HEK293 (cell line): ENCODE data around the gene SLC45A2.

Experiments used
- CTCF ChIA-PET: fragments of 350-600 bp; formaldehyde crosslinking; extraction: SDS; loops from one replicate; lab custom pipeline; 2021; ENCODE audit warnings: antibody characterized with exemption; lab: Yijun Ruan, JAX
- POLR2A ChIA-PET: fragments of 300-600 bp; formaldehyde crosslinking; extraction: SDS; loops from one replicate; lab custom pipeline; 2020; ENCODE audit warnings: antibody characterized with exemption, inconsistent platforms; lab: Yijun Ruan, JAX
- H3K27ac ChIP-seq: fragments of 200-500 bp; sonication (Bioruptor generic); 2 replicates; pipeline ENCODE4 v1.5.1; 2014; ENCODE audit warnings: low read depth, low read length, control low read depth, inconsistent platforms; ENCODE audit errors: extremely low read depth
- H3K36me3 ChIP-seq, 2 experiments: fragments of 200-500 bp in 1 of 2; sonication (Bioruptor generic) in 1 of 2; 1 replicate in 1 of 2; 2 replicates in 1 of 2; pipeline ENCODE4 v1.5.1; 2014 to 2017; ENCODE audit warnings: inconsistent platforms in 2 of 2, low read length in 2 of 2; ENCODE audit not compliant: control insufficient read depth in 2 of 2, insufficient read depth in 1 of 2
- H3K4me1 ChIP-seq: fragments of 200-500 bp; sonication (Bioruptor generic); 2 replicates; pipeline ENCODE4 v1.5.1; 2014; ENCODE audit warnings: mild to moderate bottlenecking, low read length, inconsistent platforms; ENCODE audit not compliant: control insufficient read depth, insufficient read depth
- H3K4me3 ChIP-seq: 2 replicates; pipeline ENCODE4 v1.5.1; 2011; ENCODE audit warnings: low read depth, mild to moderate bottlenecking, control low read depth, low read length, moderate library complexity
- H3K9me3 ChIP-seq: fragments of 200-500 bp; sonication (Bioruptor generic); 2 replicates; pipeline ENCODE4 v1.5.1; 2014; ENCODE audit warnings: low read depth, low read length, inconsistent platforms; ENCODE audit not compliant: control insufficient read depth, insufficient read depth
- GLIS1 ChIP-seq: fragments of 450-650 bp; formaldehyde crosslinking; IDR thresholded peaks from 2 replicates; pipeline ENCODE4 v1.5.1; 2016; ENCODE audit warnings: missing biosample characterization, missing genetic modification characterization
- HOXA7 ChIP-seq: sonication (generic); formaldehyde crosslinking; IDR thresholded peaks from 2 replicates; pipeline ENCODE4 v1.8.1; 2022; ENCODE audit warnings: missing genetic modification reagents, borderline replicate concordance
- MYNN ChIP-seq: fragments of 450-650 bp; formaldehyde crosslinking; IDR thresholded peaks from 2 replicates; pipeline ENCODE4 v1.5.1; 2016; ENCODE audit warnings: missing biosample characterization, missing genetic modification characterization, borderline replicate concordance
- OSR2 ChIP-seq: fragments of 450-650 bp; formaldehyde crosslinking; IDR thresholded peaks from 2 replicates; pipeline ENCODE4 v1.5.1; 2016; ENCODE audit warnings: missing biosample characterization, missing genetic modification characterization
- PBX3 ChIP-seq: sonication (generic); formaldehyde crosslinking; IDR thresholded peaks from 2 replicates; pipeline ENCODE4 v1.8.1; 2022; ENCODE audit warnings: mild to moderate bottlenecking, moderate library complexity, missing genetic modification reagents
- SCRT2 ChIP-seq: fragments of 450-650 bp; formaldehyde crosslinking; IDR thresholded peaks from 2 replicates; pipeline ENCODE4 v1.5.1; 2016; ENCODE audit warnings: missing biosample characterization, missing genetic modification characterization
- TRIM28 ChIP-seq: IDR thresholded peaks from 2 replicates; pipeline ENCODE4 v1.6.1; 2011; ENCODE audit warnings: low read length, control low read depth, borderline replicate concordance
- ZBTB1 ChIP-seq: fragments of 450-650 bp; formaldehyde crosslinking; IDR thresholded peaks from 2 replicates; pipeline ENCODE4 v1.5.1; 2016; ENCODE audit warnings: missing biosample characterization, missing genetic modification characterization
- ZBTB8A ChIP-seq: fragments of 450-650 bp; formaldehyde crosslinking; IDR thresholded peaks from 2 replicates; pipeline ENCODE4 v1.5.1; 2016; ENCODE audit warnings: missing biosample characterization, missing genetic modification characterization
- ZNF112 ChIP-seq: fragments of 450-650 bp; formaldehyde crosslinking; IDR thresholded peaks from 2 replicates; pipeline ENCODE4 v1.5.0; 2017; ENCODE audit warnings: missing biosample characterization, missing genetic modification characterization
- ZNF121 ChIP-seq: fragments of 450-650 bp; formaldehyde crosslinking; IDR thresholded peaks from 2 replicates; pipeline ENCODE4 v1.5.1; 2016; ENCODE audit warnings: missing biosample characterization, missing genetic modification characterization
- ZNF133 ChIP-seq: fragments of 450-650 bp; formaldehyde crosslinking; IDR thresholded peaks from 2 replicates; pipeline ENCODE4 v1.5.1; 2016; ENCODE audit warnings: missing biosample characterization, missing genetic modification characterization
- ZNF175 ChIP-seq: fragments of 450-650 bp; formaldehyde crosslinking; IDR thresholded peaks from 2 replicates; pipeline ENCODE4 v1.5.1; 2016; ENCODE audit warnings: missing biosample characterization, missing genetic modification characterization
- ZNF19 ChIP-seq: fragments of 450-650 bp; formaldehyde crosslinking; IDR thresholded peaks from 2 replicates; pipeline ENCODE4; 2016; ENCODE audit warnings: missing biosample characterization, missing genetic modification characterization, low read depth
- ZNF426 ChIP-seq: fragments of 450-650 bp; formaldehyde crosslinking; IDR thresholded peaks from 2 replicates; pipeline ENCODE4 v1.5.1; 2017; ENCODE audit warnings: missing biosample characterization, missing genetic modification characterization, mild to moderate bottlenecking, inconsistent platforms, moderate library complexity
- ZNF48 ChIP-seq: fragments of 450-650 bp; formaldehyde crosslinking; IDR thresholded peaks from 2 replicates; pipeline ENCODE4 v1.5.1; 2016; ENCODE audit warnings: missing biosample characterization, missing genetic modification characterization
- ZNF596 ChIP-seq: fragments of 450-650 bp; IDR thresholded peaks from 2 replicates; pipeline ENCODE4 v1.5.0; 2018; ENCODE audit warnings: missing biosample characterization, mild to moderate bottlenecking, missing genetic modification characterization, moderate library complexity
- ZNF660 ChIP-seq: fragments of 450-650 bp; IDR thresholded peaks from 2 replicates; pipeline ENCODE4 v1.5.1; 2018; ENCODE audit warnings: missing biosample characterization, mild to moderate bottlenecking, missing genetic modification characterization
- ZNF692 ChIP-seq: fragments of 450-650 bp; formaldehyde crosslinking; IDR thresholded peaks from 2 replicates; pipeline ENCODE4 v1.5.1; 2016; ENCODE audit warnings: missing biosample characterization, missing genetic modification characterization
- ZNF777 ChIP-seq: fragments of 450-650 bp; formaldehyde crosslinking; IDR thresholded peaks from 2 replicates; pipeline ENCODE4 v1.5.1; 2017; ENCODE audit warnings: missing biosample characterization, missing genetic modification characterization, borderline replicate concordance
- ZNF791 ChIP-seq: fragments of 450-650 bp; formaldehyde crosslinking; IDR thresholded peaks from 2 replicates; pipeline ENCODE4 v1.5.1; 2016; ENCODE audit warnings: missing biosample characterization, missing genetic modification characterization
- TF ChIP-seq, protein P1 (sequence below): fragments of 450-650 bp; formaldehyde crosslinking; IDR thresholded peaks from 2 replicates; pipeline ENCODE4 v1.5.1; 2016; ENCODE audit warnings: missing biosample characterization, missing genetic modification characterization

The SLC45A2 gene

DNA sequence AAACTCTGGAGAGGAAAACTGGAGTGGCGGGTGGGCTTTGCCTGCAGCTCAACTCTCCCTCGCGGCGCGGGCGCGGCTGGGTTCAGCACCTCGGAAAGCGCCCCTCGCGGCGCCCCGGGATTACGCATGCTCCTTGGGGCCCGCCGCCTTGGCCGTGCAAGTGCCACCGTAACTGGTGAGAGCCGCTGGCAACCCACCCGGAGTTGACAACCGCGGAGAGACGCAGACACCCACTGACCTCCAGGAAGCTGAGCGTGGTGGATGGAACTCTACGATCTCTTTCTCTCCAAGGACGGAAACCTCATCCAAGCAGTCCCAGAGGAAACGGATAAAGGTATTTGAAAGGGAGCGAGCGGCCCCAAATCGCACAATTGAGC lies 48.5 kb downstream of the SLC45A2 start (continued):
- TF ChIP-seq, protein P1, sequence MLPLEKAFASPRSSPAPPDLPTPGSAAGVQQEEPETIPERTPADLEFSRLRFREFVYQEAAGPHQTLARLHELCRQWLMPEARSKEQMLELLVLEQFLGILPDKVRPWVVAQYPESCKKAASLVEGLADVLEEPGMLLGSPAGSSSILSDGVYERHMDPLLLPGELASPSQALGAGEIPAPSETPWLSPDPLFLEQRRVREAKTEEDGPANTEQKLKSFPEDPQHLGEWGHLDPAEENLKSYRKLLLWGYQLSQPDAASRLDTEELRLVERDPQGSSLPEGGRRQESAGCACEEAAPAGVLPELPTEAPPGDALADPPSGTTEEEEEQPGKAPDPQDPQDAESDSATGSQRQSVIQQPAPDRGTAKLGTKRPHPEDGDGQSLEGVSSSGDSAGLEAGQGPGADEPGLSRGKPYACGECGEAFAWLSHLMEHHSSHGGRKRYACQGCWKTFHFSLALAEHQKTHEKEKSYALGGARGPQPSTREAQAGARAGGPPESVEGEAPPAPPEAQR (tag by site-specific recombination): no peak
- 0 out of 2 replicates have a peak, but pooled peaks have one; percentile 39 for TF ChIP-seq PBX3 (CRISPR knock-in tag)
- no peak for TF ChIP-seq GLIS1 (tag by site-specific recombination)
- TF ChIP-seq, all 188 proteins: peak for 3

DNA sequence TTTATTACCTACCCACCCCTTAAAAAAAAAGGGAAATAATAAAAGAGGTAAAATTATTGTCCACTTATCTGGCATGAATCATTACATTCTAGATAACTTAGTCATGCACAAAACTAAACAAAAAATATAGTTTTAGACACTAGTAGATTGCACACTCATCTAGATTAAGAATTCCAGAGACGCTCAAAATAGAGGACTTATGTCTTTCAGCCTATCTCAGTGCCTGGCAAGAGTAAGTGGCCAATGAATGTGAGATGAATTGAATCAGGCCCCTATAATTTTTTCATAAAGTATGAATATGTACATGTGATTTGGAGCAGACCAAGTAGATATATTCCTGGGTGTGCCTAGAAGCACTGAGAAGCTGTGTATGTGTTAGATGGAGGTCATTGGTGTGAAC lies 50.3 kb downstream of the SLC45A2 start:
- Histone ChIP-seq H3K4me1 (no peaks in the 10 kb centered on the region), H3K27ac (no peak overlapping the region), H3K4me3 (no peak overlapping the region), H3K36me3 (no peaks in the 10 kb centered on the region), H3K9me3 (no peaks in the 10 kb centered on the region)
- CTCF ChIA-PET: interaction anchor here (0.5 to 3.4 kb wide), 15 partner anchors 11 to 499 kb away, joined by 3 to 35 read pairs (median 5); no protein-coding TSS in a partner anchor
- POLR2A ChIA-PET: no interaction called here
- TF ChIP-seq MYNN: no peak
- TF ChIP-seq ZNF112 (tag by site-specific recombination): no peak

- H3K4me3 ChIP-seq: no peak overlapping the region
- no peak overlapping the region for H3K27ac ChIP-seq
- TF ChIP-seq ZNF596 (tag by site-specific recombination) (no peak), HOXA7 (no peak), ZNF175 (no peak), ZNF133 (tag by site-specific recombination) (no peak), SCRT2 (tag by site-specific recombination) (no peak), ZNF19 (tag by site-specific recombination) (no peak), ZBTB1 (tag by site-specific recombination) (no peak), ZNF426 (tag by site-specific recombination) (no peak), ZBTB8A (tag by site-specific recombination) (no peak), ZNF121 (no peak), ZNF48 (tag by site-specific recombination) (no peak), ZNF660 (tag by site-specific recombination) (no peak), ZNF791 (tag by site-specific recombination) (no peak), TRIM28 (no peak), ZNF692 (tag by site-specific recombination) (no peak), ZNF777 (tag by site-specific recombination) (no peak), OSR2 (tag by site-specific recombination) (no peak)
- no peaks in the 10 kb centered on the region for H3K4me1 ChIP-seq
- POLR2A ChIA-PET: no interaction called here
- H3K9me3 ChIP-seq: no peaks in the 10 kb centered on the region
- CTCF ChIA-PET: interaction anchor here (0.5 to 3.4 kb wide), 12 partner anchors 16 to 499 kb away, joined by 3 to 35 read pairs (median 4); no protein-coding TSS in a partner anchor
- no peaks in the 10 kb centered on the region for H3K36me3 ChIP-seq
These were observed 50.7 kb downstream of the SLC45A2 start for GRCh38 chr5:33933723-33934169.
